Measurements from ENCODE around the gene PRM2. TPM values are rescaled to one million over a fixed set of nuclear protein-coding genes. Genes with fewer than 3 reads are reported as not detected.
A peak's percentile ranks its signal among the peaks of the same experiment; 100 is the strongest.

PRM2 gene
- total RNA-seq, 5 donors from 2014 or later (not counting 1 experiment from before 2014, with no cell fraction given) = not detected

- H3K4me1 ChIP-seq (ENCODE audit: control insufficient read depth in 1 of 2, extremely low read depth in 1 of 2, insufficient read depth in 2 of 2, low read length in 2 of 2) = peaks cover 4 to 22% of the 10 kb centered on the region in 2 experiments
- H3K9me3 Mint-ChIP-seq = no peaks in the 10 kb centered on the region
- CTCF ChIA-PET = no interaction called here
- no peaks in the 10 kb centered on the region for H3K36me3 ChIP-seq (ENCODE audit: control insufficient read depth in 2 of 2, extremely low read depth in 1 of 2, insufficient read depth in 1 of 2, low read length in 1 of 2)
- H3K36me3 Mint-ChIP-seq = no peaks in the 10 kb centered on the region
- H3K27ac ChIP-seq (ENCODE audit: low read length) = no peak overlapping the region
- 83% methylated on average over 7 of the region's 10 CpGs for WGBS (ENCODE audit: insufficient coverage)
- no peaks in the 10 kb centered on the region for H3K27me3 Mint-ChIP-seq
- H3K27me3 ChIP-seq (replicated peaks in 1 of 2; ENCODE audit: control insufficient read depth in 2 of 2, extremely low read depth in 1 of 2, insufficient read depth in 2 of 2, low read length in 1 of 2) = no peaks in the 10 kb centered on the region
- H3K4me3 Mint-ChIP-seq = peak overlapping the region in 2 of 3 donors; percentile 18 to 19
- ATAC-seq (replicated peaks in 1 of 4) (no peak), DNase-seq (no peak)
- POLR2A ChIA-PET = no interaction called here
- peaks cover 12 to 15% (median 13%) of the 10 kb centered on the region in 3 donors for H3K4me1 Mint-ChIP-seq
- H3K9me3 ChIP-seq = no peaks in the 10 kb centered on the region
- no peak overlapping the region for H3K4me3 ChIP-seq (ENCODE audit: control insufficient read depth in 1 of 2, extremely low read depth in 1 of 2, low read length in 1 of 2)
- peak overlapping the region; percentile 76 to 87 for H3K27ac Mint-ChIP-seq
Measured at GRCh38 chr16:11239644-11240632, 36.3 kb downstream of the PRM2 start.

DNA sequence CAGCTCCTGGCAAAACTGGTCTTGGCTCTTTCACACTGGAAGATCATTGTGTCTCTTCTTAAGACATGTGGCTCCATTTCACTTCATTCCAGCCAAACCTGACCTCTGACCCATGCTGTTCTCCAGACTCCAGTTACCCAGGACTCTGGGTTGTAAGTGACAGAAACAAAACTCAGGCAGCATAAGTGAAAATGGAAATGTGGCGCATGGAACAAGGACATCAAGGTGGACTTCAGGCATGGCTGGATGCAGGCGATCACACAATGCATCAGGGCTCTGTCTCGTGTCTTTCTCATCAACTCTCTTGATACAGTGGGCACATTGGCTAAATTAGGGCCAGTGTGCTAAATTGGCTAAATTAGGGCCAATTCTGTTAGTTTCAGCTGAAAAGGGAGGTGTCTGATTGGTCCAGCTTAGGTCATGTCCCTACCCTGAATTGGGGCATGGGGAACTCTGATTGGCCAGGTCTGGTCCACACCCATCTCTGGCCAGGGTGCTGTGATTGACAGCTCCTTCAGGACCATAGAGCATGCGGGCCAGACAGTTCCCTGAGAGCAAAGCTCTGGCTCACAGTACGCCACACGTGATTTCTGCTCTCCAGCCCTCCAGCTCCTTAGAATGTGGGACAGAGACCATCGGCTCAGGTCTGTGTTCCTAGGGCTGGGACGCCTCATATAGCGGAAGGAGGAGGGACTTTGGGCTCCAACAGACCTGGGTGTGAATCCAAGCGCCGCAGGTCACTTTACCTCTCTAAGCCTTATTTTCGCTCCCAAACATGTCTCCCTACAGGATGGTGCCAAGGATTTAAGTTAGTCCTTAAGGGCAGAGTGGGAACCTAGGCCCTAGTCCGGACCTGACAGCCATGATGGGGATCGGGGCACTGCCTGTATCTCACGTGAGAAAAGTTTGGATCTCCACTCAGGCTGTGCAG lies 37.7 kb downstream of the PRM2 start:
- ATAC-seq (replicated peaks in 1 of 4) = no peak
- no peak overlapping the region for H3K4me3 Mint-ChIP-seq
- Histone ChIP-seq H3K36me3 (ENCODE audit: control insufficient read depth in 2 of 2, extremely low read depth in 1 of 2, insufficient read depth in 1 of 2, low read length in 1 of 2) (no peaks in the 10 kb centered on the region), H3K27me3 (replicated peaks in 1 of 2; ENCODE audit: control insufficient read depth in 2 of 2, extremely low read depth in 1 of 2, insufficient read depth in 2 of 2, low read length in 1 of 2) (no peaks in the 10 kb centered on the region), H3K4me1 (ENCODE audit: control insufficient read depth in 1 of 2, extremely low read depth in 1 of 2, insufficient read depth in 2 of 2, low read length in 2 of 2) (peaks cover 9 to 36% of the 10 kb centered on the region in 2 experiments), H3K27ac (ENCODE audit: low read length) (no peak overlapping the region), H3K9me3 (no peaks in the 10 kb centered on the region), H3K4me3 (ENCODE audit: control insufficient read depth in 1 of 2, extremely low read depth in 1 of 2, low read length in 1 of 2) (no peak overlapping the region)
- H3K27ac Mint-ChIP-seq = peak overlapping the region; percentile 25 to 52
- H3K27me3 Mint-ChIP-seq = no peaks in the 10 kb centered on the region
- H3K9me3 Mint-ChIP-seq = no peaks in the 10 kb centered on the region
- 97% methylated on average over 7 of the region's 15 CpGs for whole genome bisulfite sequencing (ENCODE audit: insufficient coverage)
- CTCF ChIA-PET = no interaction called here
- no peaks in the 10 kb centered on the region for H3K36me3 Mint-ChIP-seq
- POLR2A ChIA-PET = no interaction called here
- peaks cover 24 to 28% (median 24%) of the 10 kb centered on the region in 3 donors for H3K4me1 Mint-ChIP-seq
- no peak for DNase-seq

DNA sequence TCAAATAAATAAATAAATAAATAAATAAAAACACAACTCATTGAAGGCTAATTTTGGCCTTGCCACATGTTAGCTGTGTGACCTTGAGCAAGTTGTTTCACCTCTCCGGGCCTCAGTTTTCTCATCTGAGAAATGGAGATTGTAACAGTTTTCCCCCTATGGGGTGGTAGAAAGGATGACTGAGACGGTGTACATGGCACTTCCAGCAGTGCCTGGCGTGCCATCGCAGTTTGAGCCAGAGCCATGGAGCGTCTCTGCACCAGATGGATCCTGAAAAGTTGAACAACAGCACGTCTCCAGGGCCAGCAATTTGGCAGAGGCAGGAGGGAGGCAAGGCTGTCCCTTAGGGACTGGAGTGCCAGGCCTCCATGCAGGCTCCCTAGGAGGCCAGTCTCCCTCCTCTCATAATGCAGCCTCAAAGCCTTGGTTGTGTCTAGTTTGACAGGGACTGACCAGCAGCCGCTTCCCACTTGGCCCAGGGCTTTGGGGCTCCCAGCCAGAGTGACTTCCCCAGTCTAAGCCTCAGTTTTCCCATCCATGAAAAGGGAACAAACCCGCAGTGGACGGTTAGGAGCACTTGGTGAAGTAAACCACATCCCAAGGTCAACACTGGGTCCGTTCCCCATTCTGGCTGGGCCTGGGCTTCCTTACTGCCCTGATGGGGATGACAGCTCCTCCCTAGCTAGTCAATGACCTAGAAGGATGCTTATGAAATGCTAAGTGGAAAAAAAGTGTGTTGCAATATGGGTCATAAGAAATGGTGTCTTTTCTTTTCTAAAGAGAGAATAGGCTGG lies 39.6 kb downstream of the PRM2 start:
- ChIA-PET POLR2A (interaction anchor here in 1 of 2 donors (1.3 kb wide), 1 partner anchor 13 kb away, joined by 5 read pairs; no protein-coding TSS in a partner anchor), CTCF (no interaction called here)
- ATAC-seq (replicated peaks in 1 of 4) (no peak), DNase-seq (no peak)
- Histone ChIP-seq H3K4me3 (ENCODE audit: control insufficient read depth in 1 of 2, extremely low read depth in 1 of 2, low read length in 1 of 2) (no peak overlapping the region), H3K27ac (ENCODE audit: low read length) (no peak overlapping the region), H3K36me3 (ENCODE audit: control insufficient read depth in 2 of 2, extremely low read depth in 1 of 2, insufficient read depth in 1 of 2, low read length in 1 of 2) (no peaks in the 10 kb centered on the region), H3K27me3 (replicated peaks in 1 of 2; ENCODE audit: control insufficient read depth in 2 of 2, extremely low read depth in 1 of 2, insufficient read depth in 2 of 2, low read length in 1 of 2) (no peaks in the 10 kb centered on the region), H3K9me3 (no peaks in the 10 kb centered on the region), H3K4me1 (ENCODE audit: control insufficient read depth in 1 of 2, extremely low read depth in 1 of 2, insufficient read depth in 2 of 2, low read length in 2 of 2) (peaks cover 14 to 53% of the 10 kb centered on the region in 2 experiments)
- no peak overlapping the region for H3K4me3 Mint-ChIP-seq
- peak overlapping the region in 1 of 2 donors; percentile 64 for H3K27ac Mint-ChIP-seq
- no peaks in the 10 kb centered on the region for H3K27me3 Mint-ChIP-seq
- peaks cover 40 to 47% (median 42%) of the 10 kb centered on the region in 3 donors for H3K4me1 Mint-ChIP-seq
- no peaks in the 10 kb centered on the region for H3K9me3 Mint-ChIP-seq
- WGBS (ENCODE audit: insufficient coverage) = 97% methylated on average over 5 of the region's 10 CpGs
- H3K36me3 Mint-ChIP-seq = no peaks in the 10 kb centered on the region

DNA sequence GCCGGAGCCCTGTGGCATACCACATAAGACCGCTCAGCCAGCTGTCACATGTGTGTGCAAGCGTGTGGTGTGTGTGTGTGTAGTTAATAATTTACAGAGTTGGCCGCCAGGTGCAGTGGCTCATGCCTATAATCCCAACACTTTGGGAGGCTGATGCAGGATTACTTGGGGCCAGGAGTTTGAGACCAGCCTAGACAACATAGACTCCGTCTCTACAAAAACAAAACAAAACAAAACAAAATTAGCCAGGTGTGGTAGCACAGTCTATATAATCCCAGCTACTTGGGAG lies 40.6 kb downstream of the PRM2 start:
- no peak overlapping the region for H3K4me3 Mint-ChIP-seq
- H3K27me3 Mint-ChIP-seq = no peaks in the 10 kb centered on the region
- peak overlapping the region in 1 of 2 donors; percentile 65 for H3K27ac Mint-ChIP-seq
- ChIA-PET CTCF (interaction anchor here in 1 of 2 donors (0.8 kb wide), 1 partner anchor 264 kb away, joined by 3 read pairs; no protein-coding TSS in a partner anchor), POLR2A (interaction anchor here in 1 of 2 donors (1.3 kb wide), 1 partner anchor 14 kb away, joined by 5 read pairs; no protein-coding TSS in a partner anchor)
- no peaks in the 10 kb centered on the region for H3K9me3 Mint-ChIP-seq
- H3K4me3 ChIP-seq (ENCODE audit: control insufficient read depth in 1 of 2, extremely low read depth in 1 of 2, low read length in 1 of 2) = no peak overlapping the region
- H3K4me1 Mint-ChIP-seq = peaks cover 50 to 56% (median 51%) of the 10 kb centered on the region in 3 donors
- no peaks in the 10 kb centered on the region for H3K9me3 ChIP-seq
- no peak overlapping the region for H3K27ac ChIP-seq (ENCODE audit: low read length)
- H3K36me3 ChIP-seq (ENCODE audit: control insufficient read depth in 2 of 2, extremely low read depth in 1 of 2, insufficient read depth in 1 of 2, low read length in 1 of 2) = no peaks in the 10 kb centered on the region
- peaks cover 17 to 55% of the 10 kb centered on the region in 2 experiments for H3K4me1 ChIP-seq (ENCODE audit: control insufficient read depth in 1 of 2, extremely low read depth in 1 of 2, insufficient read depth in 2 of 2, low read length in 2 of 2)
- no peaks in the 10 kb centered on the region for H3K36me3 Mint-ChIP-seq
- DNase-seq (no peak), ATAC-seq (replicated peaks in 1 of 4) (no peak)
- H3K27me3 ChIP-seq (replicated peaks in 1 of 2; ENCODE audit: control insufficient read depth in 2 of 2, extremely low read depth in 1 of 2, insufficient read depth in 2 of 2, low read length in 1 of 2) = no peaks in the 10 kb centered on the region
- WGBS (ENCODE audit: insufficient coverage) = 78% methylated on average over 2 of the region's 5 CpGs

GRCh38 chr16:11234884-11235702 lies 41.2 kb downstream of the PRM2 start:
- no peaks in the 10 kb centered on the region for H3K27me3 ChIP-seq (replicated peaks in 1 of 2; ENCODE audit: control insufficient read depth in 2 of 2, extremely low read depth in 1 of 2, insufficient read depth in 2 of 2, low read length in 1 of 2)
- H3K27ac Mint-ChIP-seq = peak overlapping the region; percentile 72 to 76
- no peak for ATAC-seq (replicated peaks in 1 of 4)
- H3K9me3 Mint-ChIP-seq = no peaks in the 10 kb centered on the region
- no peak overlapping the region for H3K4me3 Mint-ChIP-seq
- WGBS (ENCODE audit: insufficient coverage) = 81% methylated on average over 9 of the region's 13 CpGs
- no peak for DNase-seq
- peaks cover 13 to 53% of the 10 kb centered on the region in 2 experiments for H3K4me1 ChIP-seq (ENCODE audit: control insufficient read depth in 1 of 2, extremely low read depth in 1 of 2, insufficient read depth in 2 of 2, low read length in 2 of 2)
- ChIA-PET CTCF (interaction anchor here in 1 of 2 donors (0.8 kb wide), 1 partner anchor 264 kb away, joined by 3 read pairs; no protein-coding TSS in a partner anchor), POLR2A (interaction anchor here in 1 of 2 donors (1.3 kb wide), 1 partner anchor 14 kb away, joined by 5 read pairs; no protein-coding TSS in a partner anchor)
- H3K9me3 ChIP-seq = no peaks in the 10 kb centered on the region
- no peaks in the 10 kb centered on the region for H3K36me3 Mint-ChIP-seq
- no peaks in the 10 kb centered on the region for H3K27me3 Mint-ChIP-seq
- H3K27ac ChIP-seq (ENCODE audit: low read length) = peak overlapping the region; percentile 85
- H3K4me1 Mint-ChIP-seq = peaks cover 51 to 59% (median 52%) of the 10 kb centered on the region in 3 donors
- no peaks in the 10 kb centered on the region for H3K36me3 ChIP-seq (ENCODE audit: control insufficient read depth in 2 of 2, extremely low read depth in 1 of 2, insufficient read depth in 1 of 2, low read length in 1 of 2)
- H3K4me3 ChIP-seq (ENCODE audit: control insufficient read depth in 1 of 2, extremely low read depth in 1 of 2, low read length in 1 of 2) = no peak overlapping the region
